ENCODE data around the gene CDCA7. TPM values are rescaled to one million over a fixed set of nuclear protein-coding genes. Genes with fewer than 3 reads are reported as not detected.
A peak's percentile ranks its signal among the peaks of the same experiment; 100 is the strongest.

Gene CDCA7
- total RNA-seq, 1 donor: 1.1 TPM

DNA sequence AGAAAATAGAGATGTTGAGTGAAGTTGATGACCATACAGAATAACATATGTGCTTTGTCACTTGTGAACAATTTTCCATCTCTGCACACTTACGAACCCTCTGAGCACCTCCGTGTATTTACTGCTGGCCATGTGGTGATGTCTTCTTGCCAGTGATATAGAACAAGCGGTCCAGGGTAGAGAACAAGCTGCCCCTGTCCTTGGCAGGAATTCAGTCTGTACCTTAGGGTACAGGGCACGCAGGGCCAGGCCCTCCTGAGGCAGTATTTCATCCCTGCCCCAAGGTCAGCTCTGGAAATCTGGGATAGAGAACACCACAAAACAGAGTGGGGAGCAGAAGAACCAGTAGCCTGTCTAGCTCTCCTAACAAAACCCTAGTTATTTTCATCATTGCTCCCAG is 44.6 kb downstream of the CDCA7 start:
- Histone ChIP-seq H2AFZ (ENCODE audit: low read length) (no peak overlapping the region), H3K4me2 (ENCODE audit: insufficient read depth, low read length) (no peak overlapping the region), H3K36me3 (ENCODE audit: insufficient read depth, low read length) (no peaks in the 10 kb centered on the region), H3K4me1 (ENCODE audit: insufficient read depth, low read length) (peaks cover 9% of the 10 kb centered on the region), H3K27ac (ENCODE audit: low read depth, low read length) (no peak overlapping the region), H4K20me1 (ENCODE audit: insufficient read depth, low read length) (no peaks in the 10 kb centered on the region), H3K79me2 (ENCODE audit: insufficient read depth, low read length) (no peaks in the 10 kb centered on the region), H3K9me3 (ENCODE audit: low read depth, low read length) (no peaks in the 10 kb centered on the region), H3K27me3 (ENCODE audit: insufficient read depth, low read length) (peaks cover 59% of the 10 kb centered on the region), H3K4me3 (ENCODE audit: insufficient read depth, low read length) (no peak overlapping the region)
- TF ChIP-seq, protein P1, sequence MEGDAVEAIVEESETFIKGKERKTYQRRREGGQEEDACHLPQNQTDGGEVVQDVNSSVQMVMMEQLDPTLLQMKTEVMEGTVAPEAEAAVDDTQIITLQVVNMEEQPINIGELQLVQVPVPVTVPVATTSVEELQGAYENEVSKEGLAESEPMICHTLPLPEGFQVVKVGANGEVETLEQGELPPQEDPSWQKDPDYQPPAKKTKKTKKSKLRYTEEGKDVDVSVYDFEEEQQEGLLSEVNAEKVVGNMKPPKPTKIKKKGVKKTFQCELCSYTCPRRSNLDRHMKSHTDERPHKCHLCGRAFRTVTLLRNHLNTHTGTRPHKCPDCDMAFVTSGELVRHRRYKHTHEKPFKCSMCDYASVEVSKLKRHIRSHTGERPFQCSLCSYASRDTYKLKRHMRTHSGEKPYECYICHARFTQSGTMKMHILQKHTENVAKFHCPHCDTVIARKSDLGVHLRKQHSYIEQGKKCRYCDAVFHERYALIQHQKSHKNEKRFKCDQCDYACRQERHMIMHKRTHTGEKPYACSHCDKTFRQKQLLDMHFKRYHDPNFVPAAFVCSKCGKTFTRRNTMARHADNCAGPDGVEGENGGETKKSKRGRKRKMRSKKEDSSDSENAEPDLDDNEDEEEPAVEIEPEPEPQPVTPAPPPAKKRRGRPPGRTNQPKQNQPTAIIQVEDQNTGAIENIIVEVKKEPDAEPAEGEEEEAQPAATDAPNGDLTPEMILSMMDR (IDR thresholded peaks at IDR 0.05; ENCODE audit: extremely low read depth, low read depth, low read length): no peak
- no peak for DNase-seq (ENCODE audit: insufficient read length, low spot score, missing footprints)

DNA sequence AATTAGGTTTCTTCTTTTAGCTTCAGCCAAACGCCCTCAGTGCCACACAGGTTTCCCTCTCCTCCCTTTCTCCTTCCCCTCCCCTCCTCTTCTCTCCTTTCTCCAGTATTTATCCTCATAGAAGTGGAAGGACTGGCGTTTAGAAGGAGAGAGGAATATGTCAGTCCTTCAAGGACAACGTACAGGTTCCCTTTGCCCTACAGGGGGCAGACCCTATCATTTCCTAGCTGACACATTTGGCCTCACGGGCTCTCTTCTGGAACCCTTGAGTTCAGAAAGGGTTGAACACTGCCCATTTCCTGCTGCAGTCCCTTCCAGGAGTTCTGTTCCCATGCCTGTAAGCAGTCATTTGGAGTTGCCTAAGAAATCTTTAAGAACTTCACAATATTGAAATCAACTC is 46.1 kb downstream of the CDCA7 start:
- no peak overlapping the region for H3K4me3 ChIP-seq (ENCODE audit: insufficient read depth, low read length)
- H3K79me2 ChIP-seq (ENCODE audit: insufficient read depth, low read length): no peaks in the 10 kb centered on the region
- peaks cover 60% of the 10 kb centered on the region for H3K27me3 ChIP-seq (ENCODE audit: insufficient read depth, low read length)
- TF ChIP-seq, protein P1 (IDR thresholded peaks at IDR 0.05; ENCODE audit: extremely low read depth, low read depth, low read length): peak; percentile 35
- DNase-seq (ENCODE audit: insufficient read length, low spot score, missing footprints): no peak
- peaks cover 9% of the 10 kb centered on the region for H3K4me1 ChIP-seq (ENCODE audit: insufficient read depth, low read length)
- no peaks in the 10 kb centered on the region for H3K36me3 ChIP-seq (ENCODE audit: insufficient read depth, low read length)
- no peak overlapping the region for H2AFZ ChIP-seq (ENCODE audit: low read length)
- no peak overlapping the region for H3K4me2 ChIP-seq (ENCODE audit: insufficient read depth, low read length)
- H3K27ac ChIP-seq (ENCODE audit: low read depth, low read length): no peak overlapping the region
- no peaks in the 10 kb centered on the region for H4K20me1 ChIP-seq (ENCODE audit: insufficient read depth, low read length)
- no peaks in the 10 kb centered on the region for H3K9me3 ChIP-seq (ENCODE audit: low read depth, low read length)

DNA sequence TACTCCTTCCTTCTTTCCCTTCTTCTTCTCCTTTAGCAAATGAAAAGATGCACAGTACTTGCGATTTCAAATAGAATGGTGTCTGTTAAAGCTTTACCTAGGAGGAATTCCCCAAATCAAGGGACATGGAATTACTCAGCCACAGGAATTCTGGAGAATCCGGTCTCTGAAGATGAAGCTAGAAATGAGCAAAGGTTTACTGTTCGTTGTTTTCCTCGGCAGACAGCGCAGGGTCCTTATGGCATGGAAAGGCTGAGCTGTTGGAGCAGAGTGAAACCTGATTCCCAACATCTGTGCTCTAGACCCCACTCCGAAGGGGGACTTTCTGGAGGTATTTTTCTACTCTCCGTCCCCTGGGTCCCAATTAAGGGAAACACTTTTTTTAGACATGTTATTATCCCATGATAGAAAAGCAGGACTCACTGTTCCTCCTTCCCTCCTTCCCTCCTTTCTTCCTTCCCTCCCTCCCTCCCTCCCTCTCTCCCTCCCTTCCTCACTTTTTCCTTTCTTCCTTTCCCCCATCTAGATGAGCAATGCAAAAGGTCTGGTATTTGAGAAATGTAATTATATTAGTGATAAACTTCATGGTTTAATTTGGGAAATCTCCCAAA is 47.1 kb downstream of the CDCA7 start:
- Histone ChIP-seq H3K4me2 (ENCODE audit: insufficient read depth, low read length) (peak overlapping the region; percentile 74), H3K27me3 (ENCODE audit: insufficient read depth, low read length) (peaks cover 61% of the 10 kb centered on the region), H4K20me1 (ENCODE audit: insufficient read depth, low read length) (no peaks in the 10 kb centered on the region), H3K4me3 (ENCODE audit: insufficient read depth, low read length) (peak overlapping the region; percentile 49), H2AFZ (ENCODE audit: low read length) (peak overlapping the region; percentile 33), H3K27ac (ENCODE audit: low read depth, low read length) (no peak overlapping the region), H3K9me3 (ENCODE audit: low read depth, low read length) (no peaks in the 10 kb centered on the region), H3K79me2 (ENCODE audit: insufficient read depth, low read length) (no peaks in the 10 kb centered on the region), H3K4me1 (ENCODE audit: insufficient read depth, low read length) (peaks cover 9% of the 10 kb centered on the region), H3K36me3 (ENCODE audit: insufficient read depth, low read length) (no peaks in the 10 kb centered on the region)
- no peak for DNase-seq (ENCODE audit: insufficient read length, low spot score, missing footprints)
- TF ChIP-seq, protein P1 (IDR thresholded peaks at IDR 0.05; ENCODE audit: extremely low read depth, low read depth, low read length): no peak

DNA sequence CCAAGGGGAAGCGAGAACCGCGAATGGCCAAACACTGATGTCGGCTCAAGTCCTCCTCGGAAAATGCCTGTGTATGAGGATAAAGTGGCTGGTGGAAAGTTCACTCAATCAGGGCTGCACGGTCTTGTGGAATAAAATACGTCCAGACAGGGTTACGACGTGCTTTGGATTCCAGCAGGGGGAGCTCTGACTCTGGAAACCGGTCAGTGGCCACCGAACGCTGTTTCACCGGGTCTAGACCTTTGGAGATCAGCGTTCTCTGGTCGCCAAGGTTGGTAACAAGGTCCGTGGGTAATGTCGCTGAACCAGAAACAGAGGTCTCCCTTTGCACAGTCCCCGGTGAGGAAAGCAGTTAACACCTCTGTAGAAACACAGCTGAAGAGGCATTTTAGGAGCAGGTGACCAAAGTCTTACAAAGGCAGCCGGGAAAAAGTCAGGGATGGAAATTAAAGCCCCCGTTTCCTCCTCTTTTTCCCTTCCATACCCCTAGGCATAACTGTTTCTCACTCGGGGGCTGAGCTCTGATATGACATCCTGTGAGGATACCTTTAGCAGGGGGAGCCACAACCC is 47.8 kb downstream of the CDCA7 start:
- no peaks in the 10 kb centered on the region for H4K20me1 ChIP-seq (ENCODE audit: insufficient read depth, low read length)
- TF ChIP-seq, protein P1 (IDR thresholded peaks at IDR 0.05; ENCODE audit: extremely low read depth, low read depth, low read length): peak; percentile 93
- H3K36me3 ChIP-seq (ENCODE audit: insufficient read depth, low read length): no peaks in the 10 kb centered on the region
- H3K27ac ChIP-seq (ENCODE audit: low read depth, low read length): no peak overlapping the region
- H3K4me1 ChIP-seq (ENCODE audit: insufficient read depth, low read length): peaks cover 9% of the 10 kb centered on the region
- no peaks in the 10 kb centered on the region for H3K9me3 ChIP-seq (ENCODE audit: low read depth, low read length)
- H3K27me3 ChIP-seq (ENCODE audit: insufficient read depth, low read length): peaks cover 61% of the 10 kb centered on the region
- DNase-seq (ENCODE audit: insufficient read length, low spot score, missing footprints): no peak
- peak overlapping the region; percentile 74 for H3K4me2 ChIP-seq (ENCODE audit: insufficient read depth, low read length)
- peak overlapping the region; percentile 49 for H3K4me3 ChIP-seq (ENCODE audit: insufficient read depth, low read length)
- H2AFZ ChIP-seq (ENCODE audit: low read length): peak overlapping the region; percentile 33
- H3K79me2 ChIP-seq (ENCODE audit: insufficient read depth, low read length): no peaks in the 10 kb centered on the region

Measured in osteoblast (primary cell).